Activated T-helper 17 cell treated with anti-CD3 and anti-CD28 coated beads, Interleukin-2, amount 50 U/mL, for 72 hours (primary cell): ENCODE results near the gene B2M. TPM values are rescaled to one million over a fixed set of nuclear protein-coding genes. Genes with fewer than 3 reads are reported as not detected.
"Not testable (repeated sequence)": the region's sequence is repeated elsewhere in the genome, so short reads cannot be mapped to it uniquely, and the experiment has no call there.

ENCODE experiments used
- ATAC-seq: fragments of 150-1000 bp; cut with Tn5 transposase; replicated peaks from 2 replicates; pipeline ENCODE4 v1.10.0; 2021; ENCODE audit warnings: mild to moderate bottlenecking, moderate library complexity
- H3K27ac Mint-ChIP-seq: one replicate; pipeline ENCODE4 v1.8.0; 2022; ENCODE audit warnings: mixed read lengths
- H3K27me3 Mint-ChIP-seq: one replicate; pipeline ENCODE4 v1.8.0; 2022; ENCODE audit warnings: mixed read lengths
- H3K36me3 Mint-ChIP-seq: one replicate; pipeline ENCODE4 v1.8.0; 2022; ENCODE audit warnings: low read depth, mild to moderate bottlenecking, mixed read lengths
- H3K4me1 Mint-ChIP-seq: one replicate; pipeline ENCODE4 v1.8.0; 2022; ENCODE audit warnings: mixed read lengths
- H3K4me3 Mint-ChIP-seq: one replicate; pipeline ENCODE4 v1.8.0; 2022; ENCODE audit warnings: mild to moderate bottlenecking, mixed read lengths
- H3K9me3 Mint-ChIP-seq: one replicate; pipeline ENCODE4 v1.8.0; 2022; ENCODE audit warnings: mixed read lengths
- total RNA-seq, 2 donors: library from RNA; stranded (reverse); gene quantifications; one replicate each; pipeline ENCODE4 v1.2.3, GENCODE V29; 2022

The B2M gene
- total RNA-seq, 2 donors from 2014 or later = 4,659 to 6,253 TPM

GRCh38 chr15:44712346-44713005, 1.2 kb downstream of the B2M start:
- peak; percentile 31 for ATAC-seq
- H3K27ac Mint-ChIP-seq = peak overlapping the region; percentile 98
- H3K27me3 Mint-ChIP-seq = no peaks in the 10 kb centered on the region
- no peaks in the 10 kb centered on the region for H3K9me3 Mint-ChIP-seq
- peaks cover 74% of the 10 kb centered on the region for H3K36me3 Mint-ChIP-seq
- peak overlapping the region; percentile 89 for H3K4me3 Mint-ChIP-seq
- peaks cover 35% of the 10 kb centered on the region for H3K4me1 Mint-ChIP-seq

- no peaks in the 10 kb centered on the region for H3K9me3 Mint-ChIP-seq
- peaks cover 82% of the 10 kb centered on the region for H3K36me3 Mint-ChIP-seq
- peaks cover 38% of the 10 kb centered on the region for H3K4me1 Mint-ChIP-seq
- no peak for ATAC-seq
- H3K4me3 Mint-ChIP-seq = peak overlapping the region; percentile 89
- peak overlapping the region; percentile 98 for H3K27ac Mint-ChIP-seq
- no peaks in the 10 kb centered on the region for H3K27me3 Mint-ChIP-seq
Measured at GRCh38 chr15:44713006-44713966, 2.0 kb downstream of the B2M start.

GRCh38 chr15:44715142-44715796, 4.0 kb downstream of the B2M start:
- no peak for ATAC-seq
- H3K36me3 Mint-ChIP-seq = peaks cover 98% of the 10 kb centered on the region
- H3K4me3 Mint-ChIP-seq = peak overlapping the region; percentile 89
- H3K4me1 Mint-ChIP-seq = peaks cover 49% of the 10 kb centered on the region
- no peaks in the 10 kb centered on the region for H3K27me3 Mint-ChIP-seq
- no peaks in the 10 kb centered on the region for H3K9me3 Mint-ChIP-seq
- H3K27ac Mint-ChIP-seq = peak overlapping the region; percentile 98

- ATAC-seq = no peak
- H3K9me3 Mint-ChIP-seq = no peaks in the 10 kb centered on the region
- peaks cover 53% of the 10 kb centered on the region for H3K4me1 Mint-ChIP-seq
- H3K4me3 Mint-ChIP-seq = peak overlapping the region; percentile 89
- peaks cover 93% of the 10 kb centered on the region for H3K36me3 Mint-ChIP-seq
- no peaks in the 10 kb centered on the region for H3K27me3 Mint-ChIP-seq
- peak overlapping the region; percentile 98 for H3K27ac Mint-ChIP-seq
Measured at GRCh38 chr15:44715797-44716334, 4.5 kb downstream of the B2M start.

- Mint-ChIP-seq H3K27me3 (no peaks in the 10 kb centered on the region), H3K4me1 (peaks cover 64% of the 10 kb centered on the region), H3K4me3 (peak overlapping the region; percentile 89), H3K27ac (peak overlapping the region; percentile 98), H3K36me3 (peaks cover 80% of the 10 kb centered on the region), H3K9me3 (no peaks in the 10 kb centered on the region)
- no peak for ATAC-seq
Measured at GRCh38 chr15:44716983-44717602, 5.8 kb downstream of the B2M start.

GRCh38 chr15:44718180-44718926, 7.0 kb downstream of the B2M start:
- Mint-ChIP-seq H3K27ac (peak overlapping the region; percentile 84), H3K4me1 (peaks cover 68% of the 10 kb centered on the region), H3K36me3 (peaks cover 68% of the 10 kb centered on the region), H3K4me3 (peak overlapping the region; percentile 89), H3K9me3 (no peaks in the 10 kb centered on the region), H3K27me3 (no peaks in the 10 kb centered on the region)
- ATAC-seq = peak; percentile 16

GRCh38 chr15:44718927-44719292, 7.6 kb downstream of the B2M start:
- H3K27me3 Mint-ChIP-seq = no peaks in the 10 kb centered on the region
- peak overlapping the region; percentile 89 for H3K4me3 Mint-ChIP-seq
- peaks cover 62% of the 10 kb centered on the region for H3K36me3 Mint-ChIP-seq
- no peaks in the 10 kb centered on the region for H3K9me3 Mint-ChIP-seq
- peaks cover 68% of the 10 kb centered on the region for H3K4me1 Mint-ChIP-seq
- peak overlapping the region; percentile 84 for H3K27ac Mint-ChIP-seq
- ATAC-seq = no peak

- H3K36me3 Mint-ChIP-seq = peaks cover 59% of the 10 kb centered on the region
- peak overlapping the region; percentile 89 for H3K4me3 Mint-ChIP-seq
- no peaks in the 10 kb centered on the region for H3K9me3 Mint-ChIP-seq
- peak overlapping the region; percentile 84 for H3K27ac Mint-ChIP-seq
- no peaks in the 10 kb centered on the region for H3K27me3 Mint-ChIP-seq
- peak; percentile 79 for ATAC-seq
- H3K4me1 Mint-ChIP-seq = peaks cover 68% of the 10 kb centered on the region
Measured at GRCh38 chr15:44719293-44719999, 8.1 kb downstream of the B2M start.

- H3K36me3 Mint-ChIP-seq = peaks cover 58% of the 10 kb centered on the region
- peak overlapping the region; percentile 84 for H3K27ac Mint-ChIP-seq
- not testable (repeated sequence) for H3K9me3 Mint-ChIP-seq, H3K27me3 Mint-ChIP-seq, ATAC-seq
- peaks cover 66% of the 10 kb centered on the region for H3K4me1 Mint-ChIP-seq
- peak overlapping the region; percentile 89 for H3K4me3 Mint-ChIP-seq
Measured at GRCh38 chr15:44720000-44720435, 8.7 kb downstream of the B2M start.

- Mint-ChIP-seq H3K36me3 (peaks cover 56% of the 10 kb centered on the region), H3K4me1 (peaks cover 66% of the 10 kb centered on the region), H3K27ac (peak overlapping the region; percentile 84), H3K4me3 (peak overlapping the region; percentile 89), H3K27me3 (no peaks in the 10 kb centered on the region), H3K9me3 (no peaks in the 10 kb centered on the region)
- no peak for ATAC-seq
Measured at GRCh38 chr15:44720460-44721176, 9.3 kb downstream of the B2M start.

- ATAC-seq = no peak
- H3K27me3 Mint-ChIP-seq = no peaks in the 10 kb centered on the region
- H3K27ac Mint-ChIP-seq = peak overlapping the region; percentile 84
- peak overlapping the region; percentile 89 for H3K4me3 Mint-ChIP-seq
- H3K4me1 Mint-ChIP-seq = peaks cover 55% of the 10 kb centered on the region
- H3K36me3 Mint-ChIP-seq = peaks cover 52% of the 10 kb centered on the region
- no peaks in the 10 kb centered on the region for H3K9me3 Mint-ChIP-seq
Measured at GRCh38 chr15:44722011-44722410, 10.7 kb downstream of the B2M start.

- Mint-ChIP-seq H3K36me3 (peaks cover 60% of the 10 kb centered on the region), H3K27ac (peak overlapping the region; percentile 97), H3K4me3 (peak overlapping the region; percentile 98), H3K27me3 (no peaks in the 10 kb centered on the region), H3K9me3 (no peaks in the 10 kb centered on the region), H3K4me1 (peaks cover 30% of the 10 kb centered on the region)
- no peak for ATAC-seq
Measured at GRCh38 chr15:44726136-44726535, 14.8 kb downstream of the B2M start.
